HL-60/S4 treated with phorbol 12-myristate 13-acetate at 8.2 ng/mL for 4 days and 3 days (cell line): ENCODE data around the gene PTPRE.

Source experiments
- in situ Hi-C: fragments of 300-500 bp; cut with MboI; formaldehyde crosslinking; loops from 2 replicates; pipeline ENCODE4 v1.15.0; 2022; ENCODE audit warnings: low sequenced_read_pairs

Gene PTPRE, protein sequence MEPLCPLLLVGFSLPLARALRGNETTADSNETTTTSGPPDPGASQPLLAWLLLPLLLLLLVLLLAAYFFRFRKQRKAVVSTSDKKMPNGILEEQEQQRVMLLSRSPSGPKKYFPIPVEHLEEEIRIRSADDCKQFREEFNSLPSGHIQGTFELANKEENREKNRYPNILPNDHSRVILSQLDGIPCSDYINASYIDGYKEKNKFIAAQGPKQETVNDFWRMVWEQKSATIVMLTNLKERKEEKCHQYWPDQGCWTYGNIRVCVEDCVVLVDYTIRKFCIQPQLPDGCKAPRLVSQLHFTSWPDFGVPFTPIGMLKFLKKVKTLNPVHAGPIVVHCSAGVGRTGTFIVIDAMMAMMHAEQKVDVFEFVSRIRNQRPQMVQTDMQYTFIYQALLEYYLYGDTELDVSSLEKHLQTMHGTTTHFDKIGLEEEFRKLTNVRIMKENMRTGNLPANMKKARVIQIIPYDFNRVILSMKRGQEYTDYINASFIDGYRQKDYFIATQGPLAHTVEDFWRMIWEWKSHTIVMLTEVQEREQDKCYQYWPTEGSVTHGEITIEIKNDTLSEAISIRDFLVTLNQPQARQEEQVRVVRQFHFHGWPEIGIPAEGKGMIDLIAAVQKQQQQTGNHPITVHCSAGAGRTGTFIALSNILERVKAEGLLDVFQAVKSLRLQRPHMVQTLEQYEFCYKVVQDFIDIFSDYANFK

DNA sequence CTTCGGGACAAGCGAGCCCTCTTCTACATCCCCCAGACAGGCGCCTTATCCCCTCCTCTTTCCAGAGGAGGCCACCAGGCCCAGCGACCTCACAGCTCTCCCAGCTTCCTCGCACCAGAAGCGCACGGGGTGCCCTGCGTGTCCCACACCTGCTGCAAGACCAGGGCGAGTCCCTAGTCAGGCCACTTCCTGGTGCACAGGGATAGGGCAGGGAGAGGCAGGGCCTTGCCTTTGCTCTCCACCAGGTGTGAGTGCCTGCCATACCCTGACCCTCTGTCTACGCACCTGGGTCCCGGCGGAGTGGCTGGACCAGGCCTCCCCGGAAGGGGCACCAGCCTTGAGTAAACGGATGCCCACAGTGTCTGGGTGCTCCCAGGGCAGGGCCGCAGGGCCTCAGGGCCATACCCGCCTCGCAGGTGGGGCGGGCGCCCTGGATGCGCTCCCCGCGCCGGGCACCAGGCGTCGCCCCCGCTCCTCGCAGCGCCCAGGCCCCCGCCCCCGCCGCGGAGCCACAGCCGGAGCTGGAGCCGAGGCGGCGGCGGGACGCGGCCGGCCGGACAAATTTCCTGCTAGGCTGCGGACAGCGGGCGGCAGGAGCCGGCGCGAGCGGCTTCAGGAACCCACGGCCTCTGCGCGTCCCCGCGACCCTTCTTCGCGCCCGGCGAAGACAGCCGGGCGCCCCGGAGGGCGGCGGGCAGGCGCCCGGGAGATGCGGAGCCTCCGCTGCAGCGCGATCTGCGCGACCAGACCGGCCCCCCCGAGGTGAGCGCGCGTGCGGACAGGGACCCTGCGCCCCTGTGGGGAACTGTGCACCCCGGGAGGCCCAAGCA lies at the start of gene PTPRE:
PTPRE (plus strand) TSS at position 556 of the 830 bp plus-strand sequence. CDS start 133,779 bp downstream, outside the sequence.
- in situ Hi-C loops: no loop called here

DNA sequence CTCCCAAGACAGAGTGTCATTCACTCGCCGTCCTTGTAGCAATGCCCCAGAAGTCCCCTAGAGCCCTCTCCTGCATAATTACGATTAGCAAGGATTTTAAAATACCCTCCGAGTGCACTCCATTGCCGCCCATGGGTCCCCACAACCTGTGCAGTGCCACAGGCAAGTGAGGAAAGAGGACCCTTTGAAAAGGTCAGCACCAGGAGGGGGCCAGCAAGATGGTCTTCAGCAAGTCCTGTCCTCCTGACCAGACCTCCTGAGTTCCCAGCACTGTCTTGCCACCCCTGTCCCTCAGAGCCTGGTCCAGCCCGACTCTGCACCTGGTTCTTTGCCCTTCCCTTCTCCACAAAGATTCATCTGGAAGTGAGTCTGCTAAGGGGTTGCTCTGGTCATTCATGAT lies 46.3 kb upstream of the PTPRE start:
- in situ Hi-C loops: no loop called here

DNA sequence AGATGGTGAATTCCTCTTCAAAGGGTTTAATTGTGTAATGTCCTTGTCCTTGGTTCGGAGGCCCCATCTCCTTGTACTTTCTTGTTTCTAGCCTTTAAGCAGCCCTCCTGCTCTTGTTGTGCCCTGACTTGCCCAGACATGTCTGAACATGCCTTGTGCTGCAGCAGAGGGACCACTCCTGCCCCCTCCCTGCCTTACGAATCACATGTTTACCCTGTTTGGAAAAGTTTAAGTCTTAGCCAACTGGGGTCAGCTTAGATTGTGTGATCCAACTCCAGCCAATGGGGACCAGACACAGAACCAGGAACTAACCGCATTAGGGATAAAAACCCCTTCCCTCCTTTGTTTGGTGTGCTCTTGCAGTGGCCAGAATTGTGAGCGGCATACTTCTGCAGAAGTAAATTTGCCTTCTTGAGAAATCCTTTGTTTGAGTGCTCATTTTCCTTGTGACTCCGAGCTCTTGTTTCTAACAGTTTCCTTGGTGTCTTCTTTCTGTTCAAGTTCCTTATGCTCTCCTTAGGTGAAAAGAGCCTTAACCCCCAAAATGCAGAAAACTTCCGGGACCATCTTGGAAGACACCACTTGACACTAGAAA lies 43.6 kb upstream of the PTPRE start:
- in situ Hi-C loops: no loop called here

DNA sequence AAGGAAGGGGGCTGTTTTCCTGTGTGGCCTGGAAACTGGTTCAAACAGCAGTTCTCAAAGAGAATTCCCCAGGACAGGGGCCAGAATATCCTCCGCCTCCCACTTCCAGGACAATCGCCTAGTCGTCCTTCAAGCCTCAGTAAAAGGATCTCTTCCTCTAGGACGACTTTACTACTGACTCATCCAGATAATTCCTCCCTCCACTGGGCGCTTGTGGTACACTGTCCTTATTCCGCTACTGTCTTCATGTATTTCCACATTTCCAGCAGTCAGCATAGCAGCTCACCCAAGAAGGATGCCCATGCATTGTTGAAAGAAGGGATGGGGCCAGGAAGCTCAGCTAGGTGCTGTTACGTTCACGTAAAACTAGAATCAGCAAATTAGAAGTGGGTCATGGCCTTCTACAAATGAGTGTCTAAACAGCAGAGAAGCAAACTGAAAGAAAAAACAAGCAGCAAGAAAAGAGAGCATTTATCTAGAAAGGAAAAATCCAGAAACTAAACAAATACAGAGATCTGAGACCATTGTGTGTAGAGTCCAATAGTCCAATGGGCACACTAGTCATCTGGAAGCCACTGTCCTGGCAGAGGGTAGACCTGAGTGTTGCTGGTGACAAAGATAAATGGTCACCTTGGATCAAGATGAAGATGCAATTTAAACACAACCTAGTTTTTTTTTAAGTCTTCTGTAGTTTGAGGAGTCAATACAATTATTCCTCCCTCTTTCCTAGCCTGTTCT lies 40.5 kb upstream of the PTPRE start:
- in situ Hi-C loops: no loop called here

DNA sequence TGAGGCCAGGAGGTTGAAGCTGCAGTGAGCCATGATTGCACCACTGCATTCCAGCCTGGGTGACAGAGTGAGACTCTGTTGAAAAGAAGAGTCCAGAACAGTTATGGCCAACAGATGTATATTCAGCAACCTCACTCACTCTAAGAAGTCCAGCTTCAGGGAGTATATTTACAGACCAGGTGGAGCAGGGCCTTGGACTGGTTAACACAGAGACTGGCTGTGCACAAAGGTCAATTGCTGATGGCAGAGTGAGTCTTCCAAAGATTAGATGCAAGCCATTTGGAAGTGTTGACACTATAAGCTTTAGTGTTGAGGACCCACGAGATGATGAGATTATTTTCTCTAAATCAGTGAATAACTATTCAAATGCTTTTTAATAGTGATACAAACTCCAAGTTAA lies 39.1 kb upstream of the PTPRE start:
- in situ Hi-C loops: no loop called here

DNA sequence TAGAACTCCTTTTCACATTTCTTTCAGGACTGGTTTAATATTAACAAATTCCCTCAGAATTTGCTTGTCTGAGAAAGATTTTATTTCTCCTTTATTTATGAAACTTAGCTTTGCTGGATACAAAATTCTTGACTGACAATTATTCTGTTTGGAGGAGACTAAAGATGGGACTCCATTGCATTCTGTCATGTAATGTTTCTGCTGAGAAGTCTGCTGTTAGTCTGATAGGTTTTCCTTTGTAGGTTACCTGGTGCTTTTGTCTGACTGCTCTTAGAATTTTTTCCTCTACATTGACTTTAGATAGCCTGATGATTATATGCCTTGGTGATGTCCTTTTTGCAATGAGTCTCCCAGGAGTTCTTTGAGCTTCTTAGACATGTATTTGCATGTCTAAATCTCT lies 37.6 kb upstream of the PTPRE start:
- in situ Hi-C loops: no loop called here

DNA sequence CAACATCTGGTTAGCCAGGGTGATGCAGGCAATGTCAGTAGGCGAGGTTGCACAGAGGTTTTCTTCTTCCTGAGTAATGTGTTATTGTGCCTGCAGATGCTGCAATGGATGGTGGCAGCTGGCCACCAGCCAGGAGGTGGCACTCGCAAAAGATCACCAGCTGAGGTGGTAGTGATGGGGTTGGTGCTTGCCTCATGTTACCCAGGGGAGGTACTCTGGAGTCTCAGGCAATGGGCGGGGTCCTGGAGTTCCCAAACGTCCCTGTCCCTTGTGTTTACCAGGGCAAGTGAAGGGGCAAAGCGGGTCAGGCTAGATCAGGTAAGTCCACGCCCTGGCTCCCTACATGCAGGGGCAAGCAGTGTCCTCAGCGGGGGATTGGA lies 35.3 kb upstream of the PTPRE start:
- in situ Hi-C loops: loop anchor here (10.0 kb wide), 1 partner anchor 143 kb away; no protein-coding TSS in a partner anchor

DNA sequence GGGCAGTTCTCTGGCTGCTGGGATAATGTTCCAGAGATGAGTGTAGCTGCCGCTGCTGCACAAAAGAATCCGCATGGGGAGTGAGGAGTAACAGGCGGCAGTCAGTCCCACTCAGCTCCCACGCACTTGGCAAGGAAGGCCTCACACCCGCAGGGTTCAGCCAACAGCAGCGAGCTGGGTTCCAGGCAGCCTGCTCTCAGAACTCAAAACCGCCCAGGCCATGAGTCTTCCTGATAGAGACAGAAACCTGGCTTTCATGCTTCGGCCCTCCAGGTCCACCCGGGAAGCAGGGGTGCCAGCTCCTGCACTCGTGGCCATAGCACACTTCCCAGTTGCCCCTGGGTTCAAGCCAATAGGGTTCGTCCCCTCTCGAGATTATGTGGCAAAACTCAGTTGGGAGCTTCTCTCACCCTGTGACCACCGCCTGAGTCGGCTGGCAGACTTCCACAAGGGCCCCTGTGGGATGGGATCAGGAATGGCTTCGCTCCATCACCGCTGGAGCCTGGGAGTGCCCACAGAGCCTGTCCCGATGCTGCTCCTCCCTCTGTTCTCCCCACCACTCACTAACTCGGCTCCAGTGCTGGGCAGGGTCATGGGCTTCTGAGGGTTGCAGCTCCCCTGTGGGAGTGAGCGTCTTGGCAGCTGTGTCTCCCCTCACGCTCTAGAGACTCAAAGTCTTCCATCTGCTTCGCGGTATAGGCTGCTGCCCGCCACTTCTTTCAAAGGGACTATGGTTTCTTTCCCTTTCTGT lies 34.7 kb upstream of the PTPRE start:
- in situ Hi-C loops: loop anchor here (10.0 kb wide), 1 partner anchor 143 kb away; no protein-coding TSS in a partner anchor

DNA sequence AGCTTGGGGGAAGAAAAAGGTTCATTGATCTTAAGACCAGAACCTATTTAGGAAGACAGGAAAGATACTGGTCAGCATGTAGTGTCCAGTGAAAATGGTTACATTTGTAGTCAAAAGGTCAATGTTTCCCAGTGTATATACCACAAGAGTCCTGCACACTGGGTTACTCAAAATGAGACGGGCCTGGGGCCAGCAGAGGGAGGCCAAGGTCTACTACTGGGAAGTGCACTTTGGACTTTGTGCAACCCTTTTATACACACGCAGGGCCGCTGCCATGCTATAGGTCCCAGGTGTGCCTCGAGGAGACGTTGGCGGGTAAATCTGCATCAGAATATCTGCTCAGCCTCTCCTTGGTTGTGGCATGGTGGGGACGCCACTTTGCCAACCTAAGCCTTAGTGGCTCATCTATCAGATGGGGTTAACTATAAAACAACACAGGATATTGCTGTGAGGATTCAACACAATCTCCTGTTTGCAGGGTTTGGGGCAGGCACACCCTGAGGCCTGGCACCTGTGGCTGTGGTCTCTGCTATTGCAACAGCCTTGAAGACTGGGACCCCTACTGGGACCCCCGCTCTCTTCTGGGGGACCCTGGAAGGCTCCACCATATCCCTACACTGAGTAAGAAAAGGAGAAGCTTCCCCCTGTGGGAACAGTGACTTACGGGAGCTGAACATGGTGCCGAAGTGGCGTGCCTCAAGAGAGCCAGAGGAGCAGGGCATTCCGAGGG lies 33.9 kb upstream of the PTPRE start:
- in situ Hi-C loops: loop anchor here (10.0 kb wide), 1 partner anchor 142 kb away; no protein-coding TSS in a partner anchor

DNA sequence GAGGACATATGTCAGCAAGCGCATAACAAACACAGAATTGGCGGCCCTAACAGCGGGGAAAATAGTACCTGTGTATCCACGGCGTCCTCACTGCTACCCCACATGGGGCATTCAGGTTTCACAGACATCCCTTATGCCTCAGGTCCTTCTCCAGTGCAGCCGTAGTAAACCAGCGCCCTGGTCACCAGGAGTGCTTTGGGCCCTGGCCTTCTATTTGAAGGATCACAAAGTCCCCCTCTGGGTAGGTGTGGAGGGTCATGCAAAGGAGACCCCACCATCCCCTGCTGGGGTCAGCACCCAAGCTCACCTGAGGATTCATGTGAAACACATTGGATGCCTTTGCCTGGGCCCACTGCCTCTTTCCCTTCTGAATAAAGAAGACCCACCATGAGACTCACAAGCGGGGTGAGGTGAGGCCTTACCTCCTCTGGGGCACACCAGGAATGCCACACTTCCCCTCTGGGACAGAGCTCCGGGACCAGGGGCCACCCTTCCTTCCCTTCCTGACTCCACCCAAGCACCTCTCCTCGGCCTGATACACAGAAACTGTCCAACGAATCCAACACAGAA lies 32.9 kb upstream of the PTPRE start:
- in situ Hi-C loops: loop anchor here (10.0 kb wide), 1 partner anchor 141 kb away; no protein-coding TSS in a partner anchor

DNA sequence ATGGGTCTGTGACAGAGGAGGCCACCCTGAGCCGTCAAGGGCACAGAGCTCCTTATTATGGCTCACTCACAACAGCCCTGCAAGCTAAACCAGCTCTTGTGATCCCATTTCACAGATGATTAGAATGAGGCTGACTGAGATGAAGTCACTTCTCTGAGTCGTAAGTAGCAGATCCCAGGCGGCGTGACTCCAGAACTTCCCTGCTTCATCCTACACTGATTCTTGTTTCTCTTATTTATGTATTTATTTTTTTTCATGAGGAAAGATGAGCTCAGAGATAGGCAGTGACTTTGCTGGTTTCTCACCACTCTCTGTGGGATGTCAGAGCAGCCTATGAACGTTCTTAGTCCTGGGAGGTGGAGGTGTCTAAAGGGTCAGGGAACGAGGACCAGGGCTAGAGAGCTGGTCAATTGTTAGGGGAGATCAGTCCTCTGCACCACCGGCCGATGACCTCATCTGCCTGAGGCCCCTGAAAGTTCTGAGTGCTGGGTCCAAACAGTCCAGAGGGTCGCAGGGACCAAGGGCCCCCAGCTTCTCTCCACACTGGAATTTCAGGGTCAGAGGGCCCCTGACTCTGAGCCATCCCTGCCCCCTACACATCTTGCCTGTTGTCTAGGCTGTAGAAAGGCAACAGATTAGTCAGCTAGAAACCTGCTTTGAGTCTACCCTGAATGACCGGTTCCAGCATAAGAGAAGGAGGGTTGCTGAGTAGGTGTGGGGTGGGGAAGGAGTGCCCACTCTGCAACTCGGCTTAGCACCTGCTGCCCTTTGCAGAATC lies 32.0 kb upstream of the PTPRE start:
- in situ Hi-C loops: loop anchor here (10.0 kb wide), 1 partner anchor 140 kb away; no protein-coding TSS in a partner anchor

DNA sequence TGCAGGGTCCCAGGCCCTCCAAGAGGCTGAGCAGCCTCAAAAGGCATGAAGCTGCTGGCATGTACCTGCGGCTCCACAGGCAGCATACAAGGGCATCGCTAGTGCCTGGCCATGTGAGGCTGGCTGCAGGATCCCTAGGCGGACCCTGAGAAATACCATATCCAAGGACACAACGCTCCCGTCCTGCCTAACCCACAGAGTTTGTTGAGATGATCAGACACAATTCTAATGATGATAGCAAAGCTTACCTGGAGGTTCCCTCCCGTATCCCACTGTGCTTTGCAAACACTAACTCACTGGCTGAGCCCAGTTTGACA lies 31.5 kb upstream of the PTPRE start:
- in situ Hi-C loops: loop anchor here (10.0 kb wide), 1 partner anchor 139 kb away; no protein-coding TSS in a partner anchor

DNA sequence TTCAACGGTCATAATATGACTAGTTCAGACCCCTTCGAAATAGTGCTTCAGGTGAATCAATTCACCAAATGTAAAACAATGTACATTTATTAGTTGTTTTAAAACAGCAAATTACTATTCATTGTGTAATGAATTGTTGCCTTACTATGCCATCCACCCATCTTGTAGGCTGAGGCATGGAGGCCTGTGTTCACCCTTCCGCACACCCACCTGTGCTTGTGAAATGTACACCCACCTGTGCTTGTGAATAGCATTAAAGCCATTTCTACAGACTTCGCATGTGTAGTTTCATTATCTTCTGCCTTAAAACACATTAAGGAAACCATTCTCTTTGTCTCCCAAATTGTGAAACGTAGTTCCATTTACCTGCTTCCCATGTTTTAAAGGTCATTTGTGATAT lies 31.0 kb upstream of the PTPRE start:
- in situ Hi-C loops: loop anchor here (10.0 kb wide), 1 partner anchor 139 kb away; no protein-coding TSS in a partner anchor

DNA sequence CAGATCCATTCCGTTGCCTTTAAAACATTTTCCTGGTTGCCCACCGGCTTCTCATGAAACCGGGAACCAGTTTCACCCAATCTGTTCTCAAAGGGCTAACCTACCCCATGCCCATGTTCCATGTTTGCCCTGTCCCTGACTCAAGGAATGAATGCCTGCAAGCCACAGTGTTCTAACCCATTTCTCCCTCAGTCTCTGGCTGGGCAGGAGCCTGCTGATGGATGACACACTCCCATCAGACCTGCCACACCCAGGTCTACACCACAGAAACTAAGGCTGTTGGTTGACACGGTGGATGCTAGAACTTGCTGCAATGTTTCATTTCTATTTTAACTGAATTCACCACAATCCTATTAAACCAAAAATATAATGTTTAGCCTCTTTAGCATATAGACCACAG lies 29.8 kb upstream of the PTPRE start:
- in situ Hi-C loops: loop anchor here (10.0 kb wide), 1 partner anchor 138 kb away; no protein-coding TSS in a partner anchor

DNA sequence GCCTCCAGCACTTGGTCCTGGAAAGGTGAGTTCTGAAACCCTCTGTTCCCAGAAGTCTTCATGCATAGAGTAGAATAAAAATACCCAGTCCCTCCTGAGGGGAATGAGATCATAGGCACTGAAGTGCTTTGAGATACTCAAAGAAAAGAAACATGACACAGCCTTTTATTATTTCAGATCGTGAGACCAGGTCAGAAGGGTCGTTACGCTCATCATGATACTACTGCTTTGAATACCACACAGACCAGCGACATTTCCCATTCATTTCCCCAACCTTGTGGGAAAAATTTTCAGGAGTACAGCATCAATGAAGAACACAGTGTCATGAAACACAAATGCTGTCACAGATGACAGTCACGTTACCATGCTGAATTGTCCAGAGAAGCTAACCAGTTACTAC lies 29.2 kb upstream of the PTPRE start:
- in situ Hi-C loops: loop anchor here (10.0 kb wide), 1 partner anchor 137 kb away; no protein-coding TSS in a partner anchor

DNA sequence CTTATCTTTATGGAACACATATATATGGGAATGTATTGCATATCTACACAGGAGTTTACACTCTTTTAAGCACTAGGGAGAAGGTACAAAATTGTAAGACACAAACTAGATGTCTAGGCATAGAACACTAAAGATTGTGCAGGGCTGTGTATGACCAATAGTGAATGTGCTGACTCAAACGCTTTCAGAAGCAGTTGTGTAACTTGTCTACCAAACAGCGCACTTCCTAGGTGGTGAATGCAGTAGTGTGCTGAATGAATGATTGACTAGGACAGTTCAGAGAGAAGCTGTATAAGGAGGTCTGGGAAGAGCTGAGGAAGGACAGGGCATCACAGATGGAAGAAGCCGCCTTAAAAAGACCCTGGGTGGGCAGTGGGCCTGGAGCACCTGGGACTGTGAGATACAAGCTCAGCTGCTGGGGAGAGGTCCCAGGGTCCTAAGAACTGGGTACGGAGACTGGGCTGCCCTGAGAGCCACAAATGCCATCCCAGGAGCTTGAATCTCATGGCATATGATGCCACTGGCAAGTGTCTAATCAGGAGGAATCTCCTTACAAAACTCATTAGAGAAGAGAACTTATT lies 28.3 kb upstream of the PTPRE start:
- in situ Hi-C loops: loop anchor here (10.0 kb wide), 1 partner anchor 136 kb away; no protein-coding TSS in a partner anchor

DNA sequence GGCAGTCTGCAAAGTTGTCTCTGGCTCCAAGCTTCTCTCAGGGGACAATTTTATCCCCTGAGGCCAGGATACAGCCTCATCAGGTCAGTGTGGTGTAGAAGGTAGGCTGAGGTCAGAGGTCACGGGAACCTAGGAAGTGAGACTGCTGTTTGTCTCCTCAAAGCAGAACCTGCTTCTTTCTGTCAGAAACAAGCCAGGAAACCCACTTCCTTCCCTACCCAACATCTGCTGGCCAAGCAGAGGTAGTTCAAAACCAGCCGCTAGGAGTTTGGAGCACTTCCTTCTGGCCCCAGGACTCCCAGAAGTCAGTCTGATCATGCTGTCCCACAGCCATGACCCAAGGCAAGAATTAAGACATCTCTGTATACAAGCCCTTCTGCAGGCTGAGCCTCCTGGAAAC lies 26.3 kb upstream of the PTPRE start:
- in situ Hi-C loops: no loop called here
